ENCODE results near the gene ZRANB3.
"Not testable (repeated sequence)": the region's sequence is repeated elsewhere in the genome, so short reads cannot be mapped to it uniquely, and the experiment has no call there.

The ZRANB3 gene

DNA sequence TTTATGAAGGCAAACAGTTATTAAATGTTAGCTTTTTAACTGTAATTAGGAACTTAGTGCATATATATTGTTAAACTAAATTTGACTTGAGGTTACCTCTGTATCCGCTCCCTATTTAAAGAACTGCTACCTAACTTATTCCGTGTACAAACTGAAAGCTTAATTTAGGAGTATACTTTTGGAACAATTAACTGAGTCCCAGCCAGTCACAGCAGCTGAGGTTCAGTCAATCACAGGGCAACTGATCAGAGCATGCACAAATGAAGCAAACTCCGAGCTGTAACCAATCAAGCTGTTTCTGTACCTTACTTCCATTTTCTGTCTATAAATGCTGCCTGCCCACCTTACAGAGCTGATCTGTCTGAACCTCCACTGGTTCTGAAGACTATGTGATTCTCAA is 417.7 kb downstream of the ZRANB3 start:
- no peak for DNase-seq

DNA sequence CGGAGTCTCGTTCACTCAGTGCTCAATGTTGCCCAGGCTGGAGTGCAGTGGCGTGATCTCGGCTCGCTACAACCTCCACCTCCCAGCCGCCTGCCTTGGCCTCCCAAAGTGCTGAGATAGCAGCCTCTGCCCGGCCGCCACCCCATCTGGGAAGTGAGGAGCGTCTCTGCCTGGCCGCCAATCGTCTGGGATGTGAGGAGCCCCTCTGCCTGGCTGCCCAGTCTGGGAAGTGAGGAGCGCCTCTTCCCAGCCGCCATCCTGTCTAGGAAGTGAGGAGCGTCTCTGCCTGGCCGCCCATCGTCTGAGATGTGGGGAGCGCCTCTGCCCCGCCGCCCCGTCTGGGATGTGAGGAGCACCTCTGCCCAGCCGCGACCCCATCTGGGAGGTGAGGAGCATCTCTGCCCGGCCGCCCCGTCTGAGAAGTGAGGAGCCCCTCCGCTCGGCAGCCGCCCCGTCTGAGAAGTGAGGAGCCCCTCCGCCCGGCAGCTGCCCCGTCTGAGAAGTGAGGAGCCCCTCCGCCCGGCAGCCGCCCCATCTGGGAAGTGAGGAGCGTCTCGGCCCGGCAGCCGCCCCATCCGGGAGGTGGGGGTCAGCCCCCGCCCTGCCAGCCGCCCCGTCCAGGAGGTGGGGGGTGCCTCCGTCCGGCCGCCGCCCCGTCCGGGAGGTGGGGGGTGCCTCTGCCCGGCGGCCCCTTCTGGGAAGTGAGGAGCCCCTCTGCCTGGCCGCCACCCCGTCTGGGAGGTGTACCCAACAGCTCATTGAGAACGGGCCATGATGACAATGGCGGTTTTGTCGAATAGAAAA is 425.3 kb downstream of the ZRANB3 start:
- DNase-seq = not testable (repeated sequence)

DNA sequence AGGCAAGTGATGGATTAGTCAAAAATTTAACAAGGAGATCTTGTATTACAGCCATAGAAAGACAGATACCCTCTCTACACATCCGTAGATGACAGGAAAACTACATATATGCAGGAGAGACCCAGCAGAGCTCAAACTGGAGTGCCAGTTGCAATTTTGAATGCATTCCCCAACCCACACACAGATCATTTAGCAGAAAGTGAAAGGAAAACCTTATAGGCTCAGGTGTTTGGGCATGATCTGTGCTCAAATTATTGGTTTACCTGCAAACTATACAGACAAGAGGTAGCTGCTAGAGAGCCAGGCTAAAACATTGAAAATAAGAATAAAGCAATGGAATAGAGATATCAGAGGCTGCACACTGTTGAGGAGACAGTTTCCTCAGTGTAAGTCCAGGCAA is 427.2 kb downstream of the ZRANB3 start:
- no peak for DNase-seq

DNA sequence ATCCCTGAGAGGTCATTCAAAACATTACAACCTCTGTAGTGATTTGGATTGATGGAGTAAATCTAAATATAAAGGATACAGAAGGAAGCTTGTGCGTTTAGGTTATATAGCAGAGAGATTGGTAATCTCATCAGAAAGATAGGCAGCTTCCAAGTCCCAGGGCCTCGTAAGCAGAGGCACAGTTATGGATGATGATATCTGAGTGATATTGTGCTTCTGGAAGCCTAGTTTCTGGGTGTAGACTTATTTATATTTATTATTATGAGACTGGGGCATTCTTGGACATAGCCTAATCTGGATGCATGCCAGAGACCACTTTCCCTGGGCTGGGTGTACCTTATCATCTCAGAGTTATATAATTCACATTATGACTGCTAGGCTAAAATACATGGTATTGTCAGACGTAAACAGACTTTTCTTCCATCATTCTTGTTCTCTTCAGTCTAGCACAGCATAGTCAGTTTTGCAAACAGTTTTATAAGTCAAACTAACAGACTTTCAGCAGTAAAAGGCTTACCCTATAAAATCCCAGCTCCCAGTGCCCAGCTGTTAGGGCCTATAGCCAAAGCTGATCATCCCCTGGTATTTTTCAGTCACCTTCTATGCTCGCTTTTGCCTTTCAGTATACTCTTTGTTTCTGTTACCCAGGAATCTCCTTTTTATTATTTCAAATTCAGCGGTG is 431.1 kb downstream of the ZRANB3 start:
- DNase-seq = no peak

DNA sequence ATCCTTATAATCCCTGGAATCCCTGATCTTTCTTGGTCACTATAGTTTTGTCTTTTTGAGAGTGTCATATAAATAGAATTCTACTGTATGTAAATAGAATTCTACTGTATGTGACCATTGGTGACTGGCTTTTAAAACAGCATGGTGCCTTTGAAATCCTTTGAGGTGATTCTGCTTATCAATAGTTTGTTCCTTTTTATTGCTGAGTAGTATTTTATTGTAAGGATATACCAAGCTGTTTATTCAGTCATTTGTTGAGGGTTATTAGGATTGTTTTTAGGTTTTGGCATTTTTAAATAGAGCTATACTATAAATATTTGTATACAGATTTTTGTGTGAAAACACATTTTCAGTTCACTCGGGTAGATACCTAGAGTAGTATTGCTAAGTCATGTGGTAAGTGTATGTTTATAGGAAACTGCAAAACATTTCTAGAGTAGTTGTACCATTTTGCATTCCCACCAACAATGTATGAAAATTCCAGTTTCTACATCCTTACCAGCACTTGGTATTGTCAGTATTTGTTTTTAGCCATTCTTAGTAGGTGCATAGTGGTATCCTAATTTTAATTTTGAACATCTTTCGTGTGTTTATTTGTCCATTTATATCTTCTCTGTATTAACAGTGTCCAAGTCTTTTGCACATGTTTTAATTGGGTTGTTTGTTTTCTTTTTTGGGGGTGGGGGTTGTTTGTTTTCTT is 433.3 kb downstream of the ZRANB3 start:
- DNase-seq = no peak

DNA sequence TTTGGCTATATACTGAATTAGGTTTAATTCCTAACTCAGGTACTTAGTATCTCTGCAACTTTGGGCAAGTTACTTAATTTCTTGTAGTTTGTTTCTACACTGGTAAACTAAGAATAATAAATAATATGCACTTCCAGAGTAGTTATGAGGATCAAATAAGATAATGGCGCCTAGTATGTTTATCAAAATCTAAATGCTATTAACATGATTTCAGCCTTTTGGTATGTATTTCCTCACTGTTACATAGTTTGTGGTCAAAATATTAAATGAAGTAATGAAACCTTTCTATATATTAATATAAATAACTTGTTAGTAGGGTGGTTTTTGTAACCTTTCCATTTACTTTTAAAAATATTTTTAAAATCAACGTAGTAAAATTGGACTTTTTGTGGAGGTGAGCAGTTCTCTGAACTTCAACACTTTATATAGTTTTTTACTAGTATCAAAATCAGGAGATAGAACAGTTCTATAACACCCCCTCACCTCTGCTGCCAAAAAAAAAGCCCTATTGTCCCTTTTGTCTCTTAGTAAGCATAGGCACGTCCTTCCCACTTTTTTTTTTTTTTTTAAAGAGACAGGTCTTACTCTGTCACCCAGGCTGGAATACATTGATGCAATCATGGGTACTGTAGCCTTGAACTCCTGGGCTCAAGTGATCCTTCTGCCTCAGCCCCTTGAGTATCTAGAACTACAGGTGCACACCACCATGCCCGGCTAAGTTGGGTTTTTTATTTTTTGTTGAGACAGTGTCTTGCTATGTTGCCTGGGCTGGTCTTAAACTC is 434.2 kb downstream of the ZRANB3 start:
- DNase-seq = no peak

DNA sequence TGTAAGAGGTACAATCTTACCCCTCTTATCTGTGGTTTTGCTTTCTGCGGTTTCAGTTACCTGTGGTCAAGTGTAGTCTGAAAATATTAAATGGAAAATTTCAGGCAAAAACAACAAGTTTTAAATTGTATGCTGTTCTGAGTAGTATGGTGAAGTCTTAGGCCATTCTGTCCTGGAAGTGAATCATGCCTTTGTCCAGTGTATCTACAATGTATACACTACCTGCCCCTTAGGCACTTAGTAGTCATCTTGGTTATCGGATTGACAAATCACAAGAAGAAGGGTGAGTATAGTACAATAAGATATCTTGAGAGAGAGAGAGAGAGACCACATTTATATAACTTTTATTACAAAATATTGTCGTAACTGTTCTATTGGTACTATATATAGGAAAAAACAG is 435.4 kb downstream of the ZRANB3 start:
- no peak for DNase-seq

DNA sequence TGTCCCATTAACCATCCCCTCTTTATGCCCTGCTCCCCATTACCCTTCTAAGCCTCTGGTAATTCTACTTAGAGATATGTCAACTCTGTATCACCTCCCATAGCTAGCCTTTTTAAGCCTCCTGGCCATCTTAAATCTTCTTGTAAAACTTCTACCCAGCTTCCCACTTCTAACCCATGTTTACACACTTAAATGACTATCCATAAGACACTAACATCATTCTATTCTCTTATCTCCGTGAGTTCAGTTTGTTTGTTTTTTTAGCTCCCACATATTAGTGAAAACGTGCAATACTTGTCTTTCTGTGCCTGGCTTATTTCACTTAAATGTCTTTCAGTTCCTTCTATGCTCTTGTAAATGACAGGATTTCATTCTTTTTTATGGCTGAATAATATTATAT is 436.5 kb downstream of the ZRANB3 start:
- DNase-seq = no peak

DNA sequence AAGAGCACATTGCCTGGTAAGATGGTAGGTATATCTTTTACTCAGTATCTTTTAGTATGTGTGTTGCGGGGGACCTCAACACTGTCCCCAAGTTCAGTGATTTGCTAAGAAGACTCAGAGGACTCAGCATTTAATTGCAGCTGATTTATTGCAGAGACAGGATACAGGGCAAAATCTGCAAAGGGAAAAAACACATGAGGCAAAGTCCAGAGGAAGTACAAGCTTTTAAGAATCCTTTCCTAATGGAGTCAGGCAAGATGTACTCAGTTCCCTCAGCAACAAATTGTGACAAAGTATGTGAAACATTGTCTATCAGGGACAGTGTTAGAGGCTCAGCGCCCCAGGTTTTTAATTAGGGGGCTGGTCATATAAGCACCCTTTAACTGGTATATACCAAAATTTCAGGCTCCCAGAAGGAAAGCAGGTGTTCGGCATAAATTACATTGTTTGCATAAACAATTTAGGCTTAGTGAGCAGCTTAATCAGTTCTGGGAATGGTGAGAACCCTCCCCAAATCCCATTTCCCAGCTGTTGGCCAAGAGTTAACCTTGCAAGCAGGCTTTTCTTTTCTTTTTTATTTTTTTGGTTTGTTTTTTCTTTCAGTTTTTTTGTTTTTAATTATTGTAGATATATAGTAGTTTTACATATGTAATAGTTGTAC is 437.2 kb downstream of the ZRANB3 start:
- no peak for DNase-seq

DNA sequence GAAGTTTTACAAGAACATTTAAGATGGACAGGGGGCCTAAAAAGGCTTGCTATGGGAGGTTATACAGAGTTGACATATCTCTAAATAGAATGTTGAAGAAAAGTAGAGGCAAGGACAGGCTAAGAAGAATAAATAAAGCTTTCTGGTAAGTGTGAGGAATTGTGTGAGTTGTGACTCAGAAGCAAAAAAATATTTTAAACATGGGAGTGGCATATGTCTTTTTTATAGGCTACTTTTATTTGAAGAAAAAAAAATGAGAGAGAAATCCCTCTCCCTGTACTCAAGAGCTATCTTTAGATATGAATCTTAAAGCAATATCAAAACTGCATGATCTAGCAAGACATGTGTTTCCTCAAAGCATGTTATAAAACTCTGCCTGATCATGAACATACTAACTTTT is 437.8 kb downstream of the ZRANB3 start:
- no peak for DNase-seq

DNA sequence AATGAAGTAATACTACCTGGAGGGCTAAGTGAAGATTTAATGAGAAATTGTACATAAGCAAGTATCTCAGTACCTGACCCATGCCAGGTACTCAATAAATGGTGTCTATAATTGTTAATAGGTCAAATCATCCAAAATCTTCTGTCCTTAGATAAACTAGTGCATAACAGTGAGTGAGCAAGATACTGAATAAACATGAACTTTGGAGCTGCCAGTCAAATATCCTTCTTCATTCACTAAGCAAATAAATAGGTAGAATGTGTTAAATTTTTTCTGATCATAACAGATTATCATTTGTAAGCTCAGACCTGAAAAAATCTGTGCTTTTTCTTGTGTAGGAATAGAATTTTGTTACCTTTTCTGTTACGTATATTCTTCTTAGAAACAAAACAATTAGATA is 439.3 kb downstream of the ZRANB3 start:
- no peak for DNase-seq

DNA sequence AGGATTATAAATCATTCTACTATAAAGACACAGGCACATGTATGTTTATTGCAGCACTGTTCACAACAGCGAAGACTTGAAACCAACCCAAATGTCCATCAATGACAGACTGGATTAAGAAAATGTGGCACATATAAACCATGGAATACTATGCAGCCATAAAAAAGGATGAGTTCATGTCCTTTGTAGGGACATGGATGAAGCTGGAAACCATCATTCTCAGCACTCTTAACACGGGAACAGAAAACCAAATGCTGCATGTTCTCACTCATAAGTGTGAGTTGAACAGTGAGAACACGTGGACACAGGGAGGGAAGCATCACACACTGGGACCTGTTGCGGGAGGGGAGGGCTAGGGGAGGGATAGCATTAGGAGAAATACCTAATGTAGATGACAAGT is 441.4 kb downstream of the ZRANB3 start:
- DNase-seq = not testable (repeated sequence)
